Keratinocyte (primary cell): Measurements from ENCODE around the gene RCCD1. TPM values are rescaled to one million over a fixed set of nuclear protein-coding genes. Genes with fewer than 3 reads are reported as not detected.

ENCODE experiments used
- DNase-seq: peaks from one replicate; pipeline ENCODE4 v3.0.0-alpha.2; 2011; ENCODE audit warnings: low read depth, missing footprints, low spot score
- FAIRE-seq: peaks from 2 replicates; lab custom pipeline; 2011; peaks lifted over from hg19 to GRCh38; lab: Jason Lieb, UNC
- H2AFZ ChIP-seq: 2 replicates; pipeline ENCODE4 v1.6.0; 2012; ENCODE audit warnings: low read length, control low read depth, inconsistent platforms; ENCODE audit not compliant: control insufficient read depth
- H3K27ac ChIP-seq: 2 replicates; pipeline ENCODE4 v1.5.1; 2011; ENCODE audit warnings: low read length; ENCODE audit not compliant: control insufficient read depth, insufficient read depth
- H3K27me3 ChIP-seq: 3 replicates; pipeline ENCODE4 v1.6.0; 2011; ENCODE audit warnings: low read length; ENCODE audit not compliant: control insufficient read depth, insufficient read depth; ENCODE audit errors: extremely low read depth
- H3K36me3 ChIP-seq, 2 experiments: 2 replicates in 1 of 2; 3 replicates in 1 of 2; pipeline ENCODE4 v1.5.1; 2011; ENCODE audit warnings: low read length in 2 of 2, mild to moderate bottlenecking in 1 of 2; ENCODE audit not compliant: control insufficient read depth in 2 of 2, insufficient read depth in 2 of 2; ENCODE audit errors: extremely low read depth in 1 of 2
- H3K4me1 ChIP-seq: 3 replicates; pipeline ENCODE4 v1.5.1; 2011; ENCODE audit warnings: low read length; ENCODE audit not compliant: control insufficient read depth, insufficient read depth; ENCODE audit errors: extremely low read depth
- H3K4me2 ChIP-seq: 3 replicates; pipeline ENCODE4 v1.6.0; 2011; ENCODE audit warnings: low read depth, low read length; ENCODE audit not compliant: control insufficient read depth, insufficient read depth; ENCODE audit errors: extremely low read depth
- H3K4me3 ChIP-seq, 3 experiments: fragments of 200-600 bp in 1 of 3; sonication (generic) in 1 of 3; 2 replicates in 2 of 3; 3 replicates in 1 of 3; pipeline ENCODE4 v1.5.1; 2011 to 2016; ENCODE audit warnings: low read length in 3 of 3, mild to moderate bottlenecking in 3 of 3, control low read depth in 2 of 3, inconsistent platforms in 1 of 3, low read depth in 1 of 3, mixed read lengths in 1 of 3, mixed run types in 1 of 3, moderate library complexity in 1 of 3; ENCODE audit not compliant: control insufficient read depth in 2 of 3, insufficient read depth in 2 of 3; ENCODE audit errors: extremely low read depth in 1 of 3
- H3K79me2 ChIP-seq: 2 replicates; pipeline ENCODE4 v1.6.0; 2012; ENCODE audit warnings: low read length; ENCODE audit not compliant: control insufficient read depth, insufficient read depth
- H3K9ac ChIP-seq: 3 replicates; pipeline ENCODE4 v1.6.0; 2011; ENCODE audit warnings: low read length; ENCODE audit not compliant: control insufficient read depth, insufficient read depth; ENCODE audit errors: extremely low read depth
- H3K9me1 ChIP-seq: 3 replicates; pipeline ENCODE4 v1.6.0; 2011; ENCODE audit warnings: low read length; ENCODE audit not compliant: control insufficient read depth, insufficient read depth; ENCODE audit errors: extremely low read depth
- H3K9me3 ChIP-seq: 2 replicates; pipeline ENCODE4 v1.5.1; 2012; ENCODE audit warnings: low read depth, low read length; ENCODE audit not compliant: control insufficient read depth
- H4K20me1 ChIP-seq: 3 replicates; pipeline ENCODE4 v1.6.0; 2011; ENCODE audit warnings: low read length; ENCODE audit not compliant: control insufficient read depth, insufficient read depth; ENCODE audit errors: extremely low read depth
- EZH2 ChIP-seq: IDR thresholded peaks from one replicate; pipeline ENCODE4 v1.6.1; 2012; ENCODE audit warnings: inconsistent platforms, mild to moderate bottlenecking, low read length, moderate library complexity
- dilution Hi-C: fragments of 300-500 bp; cut with MboI; formaldehyde crosslinking; loops from one replicate; pipeline ENCODE4 v1.7.0; 2020; ENCODE audit warnings: low sequenced_read_pairs; ENCODE audit not compliant: extremely low pct_ligation_motif_present
- polyA plus RNA-seq, 5 experiments: library from polyadenylated mRNA; depleted of rRNA in 3 of 5; stranded (reverse) in 3 of 5; stranded (forward) in 1 of 5; unstranded in 1 of 5; fragments of >200 nt; gene quantifications; 1 replicate in 1 of 5; 2 replicates in 3 of 5; 3 replicates in 1 of 5; pipeline versions ENCODE4 v1.2.1 to v1.2.3, GENCODE V29; 2011 to 2012; ENCODE audit warnings: missing spikeins in 2 of 5, low read depth in 1 of 5, low replicate concordance in 1 of 5
- TF ChIP-seq, protein P1 (sequence below), 3 experiments: IDR thresholded peaks in 1 of 3; conservative IDR thresholded peaks in 1 of 3; optimal IDR thresholded peaks in 1 of 3; 2 replicates in 2 of 3; 3 replicates in 1 of 3; pipeline versions ENCODE3 to v1.5.1; 2011; ENCODE audit warnings: low read length in 3 of 3, mild to moderate bottlenecking in 3 of 3, moderate library complexity in 2 of 3, control low read depth in 1 of 3, inconsistent platforms in 1 of 3; ENCODE audit not compliant: insufficient read depth in 2 of 3; ENCODE audit errors: extremely low read depth in 1 of 3

The RCCD1 gene
- polyA plus RNA-seq, 1 donor (not counting 4 experiments of a cell fraction or from before 2014, with no cell fraction given): 7.8 TPM

DNA sequence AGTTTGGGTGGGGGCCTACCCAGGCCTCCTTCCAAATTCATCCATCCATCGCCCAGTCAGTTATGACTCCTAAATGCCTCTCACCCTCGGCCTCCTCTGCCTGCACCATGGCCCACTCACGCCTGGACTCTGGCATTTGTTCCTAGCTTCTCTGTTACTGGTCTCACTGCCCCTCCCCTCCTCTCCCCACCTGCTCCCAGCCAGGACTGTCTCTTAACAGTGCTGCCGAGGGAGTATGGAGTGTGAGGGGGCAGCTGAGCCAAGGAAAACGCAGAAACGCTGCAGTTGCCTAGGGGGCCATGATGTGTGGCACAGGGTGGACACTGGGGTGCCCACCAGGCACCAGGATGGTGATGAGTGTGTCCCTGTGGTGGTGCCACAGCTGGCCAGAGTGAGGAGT, 3.1 kb downstream of the RCCD1 start:
- no peaks in the 10 kb centered on the region for H3K9me3 ChIP-seq
- H2AFZ ChIP-seq: no peak overlapping the region
- H3K4me3 ChIP-seq: peak overlapping the region in 1 of 3 experiments; percentile 64
- H3K9me1 ChIP-seq: no peaks in the 10 kb centered on the region
- H3K27me3 ChIP-seq: no peaks in the 10 kb centered on the region
- dilution Hi-C loops: no loop called here
- peak overlapping the region; percentile 95 for H3K9ac ChIP-seq
- H3K36me3 ChIP-seq: peaks cover 14 to 20% of the 10 kb centered on the region in 2 experiments
- TF ChIP-seq, protein P1, sequence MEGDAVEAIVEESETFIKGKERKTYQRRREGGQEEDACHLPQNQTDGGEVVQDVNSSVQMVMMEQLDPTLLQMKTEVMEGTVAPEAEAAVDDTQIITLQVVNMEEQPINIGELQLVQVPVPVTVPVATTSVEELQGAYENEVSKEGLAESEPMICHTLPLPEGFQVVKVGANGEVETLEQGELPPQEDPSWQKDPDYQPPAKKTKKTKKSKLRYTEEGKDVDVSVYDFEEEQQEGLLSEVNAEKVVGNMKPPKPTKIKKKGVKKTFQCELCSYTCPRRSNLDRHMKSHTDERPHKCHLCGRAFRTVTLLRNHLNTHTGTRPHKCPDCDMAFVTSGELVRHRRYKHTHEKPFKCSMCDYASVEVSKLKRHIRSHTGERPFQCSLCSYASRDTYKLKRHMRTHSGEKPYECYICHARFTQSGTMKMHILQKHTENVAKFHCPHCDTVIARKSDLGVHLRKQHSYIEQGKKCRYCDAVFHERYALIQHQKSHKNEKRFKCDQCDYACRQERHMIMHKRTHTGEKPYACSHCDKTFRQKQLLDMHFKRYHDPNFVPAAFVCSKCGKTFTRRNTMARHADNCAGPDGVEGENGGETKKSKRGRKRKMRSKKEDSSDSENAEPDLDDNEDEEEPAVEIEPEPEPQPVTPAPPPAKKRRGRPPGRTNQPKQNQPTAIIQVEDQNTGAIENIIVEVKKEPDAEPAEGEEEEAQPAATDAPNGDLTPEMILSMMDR (optimal IDR thresholded peaks at IDR 0.05 in 1 of 3, IDR thresholded peaks at IDR 0.05 in 1 of 3, conservative IDR thresholded peaks at IDR 0.05 in 1 of 3; ENCODE audit: extremely low read depth in 1 of 3, insufficient read depth in 2 of 3, low read length in 3 of 3): no peak
- no peak for TF ChIP-seq EZH2
- H3K79me2 ChIP-seq: no peaks in the 10 kb centered on the region
- no peak for DNase-seq
- peaks cover 16% of the 10 kb centered on the region for H3K4me1 ChIP-seq
- FAIRE-seq: no peak
- H4K20me1 ChIP-seq: no peaks in the 10 kb centered on the region
- H3K27ac ChIP-seq: no peak overlapping the region
- H3K4me2 ChIP-seq: peak overlapping the region; percentile 87

DNA sequence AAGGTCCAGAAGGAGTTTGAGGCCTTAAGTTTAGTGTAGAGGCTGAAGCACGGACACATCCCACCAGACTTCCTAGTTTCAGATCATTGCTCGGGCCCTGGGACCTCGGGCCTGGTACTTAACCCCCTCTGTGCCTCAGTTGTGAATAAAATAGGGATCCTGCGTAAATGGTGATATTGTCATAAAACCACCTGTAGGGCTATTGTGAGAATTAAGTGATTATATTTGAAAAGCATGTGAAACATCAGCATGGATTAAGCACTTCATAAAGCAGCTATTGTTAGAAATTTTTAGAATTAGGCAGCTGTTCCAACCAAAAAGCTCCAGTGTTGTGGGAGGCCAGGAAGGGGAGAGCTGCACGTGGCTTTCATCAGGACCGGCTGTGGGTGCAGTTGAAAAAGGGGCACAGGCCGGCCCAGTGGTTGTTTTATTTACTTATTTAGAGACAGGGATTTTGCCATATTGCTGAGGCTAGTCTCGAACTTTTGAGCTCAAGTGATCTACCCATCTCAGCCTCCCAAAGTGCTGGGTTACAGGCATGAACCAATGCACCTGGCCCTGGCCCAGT, 4.4 kb downstream of the RCCD1 start:
- no peak for FAIRE-seq

More for the DNA sequence above, 4.4 kb downstream of the RCCD1 start:
- dilution Hi-C loops: no loop called here
- Histone ChIP-seq H3K9me3 (no peaks in the 10 kb centered on the region), H3K9ac (no peak overlapping the region), H3K4me2 (no peak overlapping the region), H2AFZ (no peak overlapping the region), H3K27me3 (no peaks in the 10 kb centered on the region), H3K4me1 (peaks cover 16% of the 10 kb centered on the region), H3K27ac (no peak overlapping the region), H3K36me3 (peaks cover 9 to 11% of the 10 kb centered on the region in 2 experiments), H4K20me1 (no peaks in the 10 kb centered on the region), H3K4me3 (no peak overlapping the region), H3K79me2 (no peaks in the 10 kb centered on the region), H3K9me1 (no peaks in the 10 kb centered on the region)
- DNase-seq: no peak
- TF ChIP-seq EZH2: no peak
- TF ChIP-seq, protein P1 (optimal IDR thresholded peaks at IDR 0.05 in 1 of 3, IDR thresholded peaks at IDR 0.05 in 1 of 3, conservative IDR thresholded peaks at IDR 0.05 in 1 of 3; ENCODE audit: extremely low read depth in 1 of 3, insufficient read depth in 2 of 3, low read length in 3 of 3): no peak
